Measurements from ENCODE around the gene GPR139. TPM values are rescaled to one million over a fixed set of nuclear protein-coding genes. Genes with fewer than 3 reads are reported as not detected.

The GPR139 gene
- total and polyA plus RNA-seq, 10 of the 15 experiments (the other 5 are each of a cell fraction or from before 2014, with no cell fraction given): not detected

DNA sequence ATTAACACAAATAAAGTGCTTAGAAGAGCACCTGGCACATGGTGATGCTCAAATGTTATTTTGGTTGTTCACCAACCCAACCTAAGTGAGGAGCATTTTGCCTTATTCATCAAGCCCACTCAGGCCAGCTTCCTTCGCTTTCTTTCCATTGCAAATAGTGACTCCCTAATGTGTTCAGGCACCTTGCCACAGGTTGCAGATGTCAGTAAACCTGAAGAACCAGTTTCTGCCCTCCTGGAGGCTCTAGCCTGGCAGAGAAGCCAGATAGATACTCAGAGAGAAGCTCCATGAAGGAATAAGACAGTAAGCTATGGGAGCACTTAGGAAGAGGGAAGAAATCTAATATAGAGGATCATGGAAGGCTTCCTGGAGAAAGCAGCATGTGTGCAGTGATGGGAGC is 23.9 kb downstream of the GPR139 start:
- in situ Hi-C loops (cut with MboI) (no loop called here), intact Hi-C loops (cut with micrococcal nuclease; ENCODE audit: unreplicated experiment) (no loop called here)
- no peak overlapping the region for H3K4me2 ChIP-seq (ENCODE audit: control insufficient read depth, insufficient read depth)
- no peak for FAIRE-seq
- RAD21 ChIA-PET (ENCODE audit: unreplicated experiment): no interaction called here
- no peaks in the 10 kb centered on the region for H3K9me3 ChIP-seq (replicated peaks; ENCODE audit: control insufficient read depth, insufficient read depth, low read length)
- CTCF ChIA-PET: no interaction called here
- POLR2A ChIA-PET: no interaction called here
- ATAC-seq: no peak
- TF ChIP-seq, protein P1, sequence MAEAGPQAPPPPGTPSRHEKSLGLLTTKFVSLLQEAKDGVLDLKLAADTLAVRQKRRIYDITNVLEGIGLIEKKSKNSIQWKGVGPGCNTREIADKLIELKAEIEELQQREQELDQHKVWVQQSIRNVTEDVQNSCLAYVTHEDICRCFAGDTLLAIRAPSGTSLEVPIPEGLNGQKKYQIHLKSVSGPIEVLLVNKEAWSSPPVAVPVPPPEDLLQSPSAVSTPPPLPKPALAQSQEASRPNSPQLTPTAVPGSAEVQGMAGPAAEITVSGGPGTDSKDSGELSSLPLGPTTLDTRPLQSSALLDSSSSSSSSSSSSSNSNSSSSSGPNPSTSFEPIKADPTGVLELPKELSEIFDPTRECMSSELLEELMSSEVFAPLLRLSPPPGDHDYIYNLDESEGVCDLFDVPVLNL (IDR thresholded peaks at IDR 0.05; ENCODE audit: low read depth, low read length): no peak
- TF ChIP-seq MYB (IDR thresholded peaks at IDR 0.05; ENCODE audit: borderline replicate concordance, low read depth, low read length) (no peak), HCFC1 (IDR thresholded peaks at IDR 0.05; ENCODE audit: low read length) (no peak), LARP7 (IDR thresholded peaks at IDR 0.05) (no peak), IKZF1 (conservative IDR thresholded peaks at IDR 0.05) (no peak), ZNF217 (IDR thresholded peaks at IDR 0.05) (no peak)
- TF ChIP-seq, protein P2, sequence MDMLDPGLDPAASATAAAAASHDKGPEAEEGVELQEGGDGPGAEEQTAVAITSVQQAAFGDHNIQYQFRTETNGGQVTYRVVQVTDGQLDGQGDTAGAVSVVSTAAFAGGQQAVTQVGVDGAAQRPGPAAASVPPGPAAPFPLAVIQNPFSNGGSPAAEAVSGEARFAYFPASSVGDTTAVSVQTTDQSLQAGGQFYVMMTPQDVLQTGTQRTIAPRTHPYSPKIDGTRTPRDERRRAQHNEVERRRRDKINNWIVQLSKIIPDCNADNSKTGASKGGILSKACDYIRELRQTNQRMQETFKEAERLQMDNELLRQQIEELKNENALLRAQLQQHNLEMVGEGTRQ (IDR thresholded peaks at IDR 0.05; ENCODE audit: borderline replicate concordance, low read depth, low read length): no peak
- TF ChIP-seq, protein P3, sequence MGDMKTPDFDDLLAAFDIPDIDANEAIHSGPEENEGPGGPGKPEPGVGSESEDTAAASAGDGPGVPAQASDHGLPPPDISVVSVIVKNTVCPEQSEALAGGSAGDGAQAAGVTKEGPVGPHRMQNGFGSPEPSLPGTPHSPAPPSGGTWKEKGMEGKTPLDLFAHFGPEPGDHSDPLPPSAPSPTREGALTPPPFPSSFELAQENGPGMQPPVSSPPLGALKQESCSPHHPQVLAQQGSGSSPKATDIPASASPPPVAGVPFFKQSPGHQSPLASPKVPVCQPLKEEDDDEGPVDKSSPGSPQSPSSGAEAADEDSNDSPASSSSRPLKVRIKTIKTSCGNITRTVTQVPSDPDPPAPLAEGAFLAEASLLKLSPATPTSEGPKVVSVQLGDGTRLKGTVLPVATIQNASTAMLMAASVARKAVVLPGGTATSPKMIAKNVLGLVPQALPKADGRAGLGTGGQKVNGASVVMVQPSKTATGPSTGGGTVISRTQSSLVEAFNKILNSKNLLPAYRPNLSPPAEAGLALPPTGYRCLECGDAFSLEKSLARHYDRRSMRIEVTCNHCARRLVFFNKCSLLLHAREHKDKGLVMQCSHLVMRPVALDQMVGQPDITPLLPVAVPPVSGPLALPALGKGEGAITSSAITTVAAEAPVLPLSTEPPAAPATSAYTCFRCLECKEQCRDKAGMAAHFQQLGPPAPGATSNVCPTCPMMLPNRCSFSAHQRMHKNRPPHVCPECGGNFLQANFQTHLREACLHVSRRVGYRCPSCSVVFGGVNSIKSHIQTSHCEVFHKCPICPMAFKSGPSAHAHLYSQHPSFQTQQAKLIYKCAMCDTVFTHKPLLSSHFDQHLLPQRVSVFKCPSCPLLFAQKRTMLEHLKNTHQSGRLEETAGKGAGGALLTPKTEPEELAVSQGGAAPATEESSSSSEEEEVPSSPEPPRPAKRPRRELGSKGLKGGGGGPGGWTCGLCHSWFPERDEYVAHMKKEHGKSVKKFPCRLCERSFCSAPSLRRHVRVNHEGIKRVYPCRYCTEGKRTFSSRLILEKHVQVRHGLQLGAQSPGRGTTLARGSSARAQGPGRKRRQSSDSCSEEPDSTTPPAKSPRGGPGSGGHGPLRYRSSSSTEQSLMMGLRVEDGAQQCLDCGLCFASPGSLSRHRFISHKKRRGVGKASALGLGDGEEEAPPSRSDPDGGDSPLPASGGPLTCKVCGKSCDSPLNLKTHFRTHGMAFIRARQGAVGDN (IDR thresholded peaks at IDR 0.05): no peak
- TF ChIP-seq, protein P4, sequence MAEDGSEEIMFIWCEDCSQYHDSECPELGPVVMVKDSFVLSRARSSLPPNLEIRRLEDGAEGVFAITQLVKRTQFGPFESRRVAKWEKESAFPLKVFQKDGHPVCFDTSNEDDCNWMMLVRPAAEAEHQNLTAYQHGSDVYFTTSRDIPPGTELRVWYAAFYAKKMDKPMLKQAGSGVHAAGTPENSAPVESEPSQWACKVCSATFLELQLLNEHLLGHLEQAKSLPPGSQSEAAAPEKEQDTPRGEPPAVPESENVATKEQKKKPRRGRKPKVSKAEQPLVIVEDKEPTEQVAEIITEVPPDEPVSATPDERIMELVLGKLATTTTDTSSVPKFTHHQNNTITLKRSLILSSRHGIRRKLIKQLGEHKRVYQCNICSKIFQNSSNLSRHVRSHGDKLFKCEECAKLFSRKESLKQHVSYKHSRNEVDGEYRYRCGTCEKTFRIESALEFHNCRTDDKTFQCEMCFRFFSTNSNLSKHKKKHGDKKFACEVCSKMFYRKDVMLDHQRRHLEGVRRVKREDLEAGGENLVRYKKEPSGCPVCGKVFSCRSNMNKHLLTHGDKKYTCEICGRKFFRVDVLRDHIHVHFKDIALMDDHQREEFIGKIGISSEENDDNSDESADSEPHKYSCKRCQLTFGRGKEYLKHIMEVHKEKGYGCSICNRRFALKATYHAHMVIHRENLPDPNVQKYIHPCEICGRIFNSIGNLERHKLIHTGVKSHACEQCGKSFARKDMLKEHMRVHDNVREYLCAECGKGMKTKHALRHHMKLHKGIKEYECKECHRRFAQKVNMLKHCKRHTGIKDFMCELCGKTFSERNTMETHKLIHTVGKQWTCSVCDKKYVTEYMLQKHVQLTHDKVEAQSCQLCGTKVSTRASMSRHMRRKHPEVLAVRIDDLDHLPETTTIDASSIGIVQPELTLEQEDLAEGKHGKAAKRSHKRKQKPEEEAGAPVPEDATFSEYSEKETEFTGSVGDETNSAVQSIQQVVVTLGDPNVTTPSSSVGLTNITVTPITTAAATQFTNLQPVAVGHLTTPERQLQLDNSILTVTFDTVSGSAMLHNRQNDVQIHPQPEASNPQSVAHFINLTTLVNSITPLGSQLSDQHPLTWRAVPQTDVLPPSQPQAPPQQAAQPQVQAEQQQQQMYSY (CRISPR knock-in tag; IDR thresholded peaks at IDR 0.05): no peak
- no peak overlapping the region for H2AFZ ChIP-seq (ENCODE audit: control insufficient read depth, low read depth, low read length)
- H3K27ac ChIP-seq (ENCODE audit: control insufficient read depth, insufficient read depth): no peak overlapping the region
- no peak overlapping the region for H3K4me3 ChIP-seq
- no TSS peak for BruUV-seq (replicated peaks)
- no peaks in the 10 kb centered on the region for H3K27me3 ChIP-seq (replicated peaks in 1 of 2; ENCODE audit: control insufficient read depth in 2 of 2, insufficient read depth in 2 of 2, low read length in 1 of 2)
- H4K20me1 ChIP-seq (ENCODE audit: control insufficient read depth, insufficient read depth): no peaks in the 10 kb centered on the region
- DNase-seq (ENCODE audit: low read depth, low spot score): no peak
- no peak overlapping the region for H3K9ac ChIP-seq (ENCODE audit: control insufficient read depth, insufficient read depth, low read length)
- SMC1A ChIA-PET (ENCODE audit: uncharacterized antibody, unreplicated experiment): no interaction called here
- H3K79me2 ChIP-seq (ENCODE audit: control insufficient read depth, insufficient read depth, low read length): no peaks in the 10 kb centered on the region
- H3K4me1 ChIP-seq (ENCODE audit: control insufficient read depth, insufficient read depth, low read length): no peaks in the 10 kb centered on the region
- no peaks in the 10 kb centered on the region for H3K36me3 ChIP-seq (ENCODE audit: control insufficient read depth in 2 of 2, insufficient read depth in 2 of 2, low read length in 1 of 2)
- WGBS (ENCODE audit: insufficient coverage, insufficient replicate concordance, low lambda C conversion rate, missing lambda C conversion rate): 0% methylated on average over 1 of the region's 1 CpG

All from GM12878 (cell line).